Measurements from ENCODE around the gene SLC2A4. TPM values are rescaled to one million over a fixed set of nuclear protein-coding genes. Genes with fewer than 3 reads are reported as not detected.
A peak's percentile ranks its signal among the peaks of the same experiment; 100 is the strongest.

Gene SLC2A4
- polyA plus RNA-seq, 6 donors from 2014 or later = not detected

GRCh38 chr17:7315570-7316235, 34.2 kb downstream of the SLC2A4 start:
- H3K27me3 Mint-ChIP-seq = no peaks in the 10 kb centered on the region
- peaks cover 42 to 54% (median 42%) of the 10 kb centered on the region in 3 donors for H3K4me1 Mint-ChIP-seq
- H3K36me3 Mint-ChIP-seq = peaks cover 3 to 13% of the 10 kb centered on the region in 2 donors
- peak overlapping the region; percentile 90 to 97 (median 93) for H3K4me3 Mint-ChIP-seq
- no peak for ATAC-seq (ENCODE audit: low read depth in 2 of 2)
- no peak for DNase-seq
- H3K27ac Mint-ChIP-seq = peak overlapping the region; percentile 76 to 99 (median 97)
- H3K9me3 Mint-ChIP-seq = no peaks in the 10 kb centered on the region

- H3K27me3 Mint-ChIP-seq = no peaks in the 10 kb centered on the region
- DNase-seq (no peak), ATAC-seq (ENCODE audit: low read depth in 2 of 2) (no peak)
- H3K36me3 Mint-ChIP-seq = peaks cover 0 to 5% of the 10 kb centered on the region in 2 donors
- no peaks in the 10 kb centered on the region for H3K9me3 Mint-ChIP-seq
- H3K4me1 Mint-ChIP-seq = peaks cover 30 to 41% (median 30%) of the 10 kb centered on the region in 3 donors
- H3K4me3 Mint-ChIP-seq = peak overlapping the region in 7 of 8 donors; percentile 15 to 70 (median 52)
- peak overlapping the region in 4 of 6 donors; percentile 50 to 77 (median 62) for H3K27ac Mint-ChIP-seq
Observed at GRCh38 chr17:7317161-7317803, 35.8 kb downstream of the SLC2A4 start.

- Mint-ChIP-seq H3K4me1 (peaks cover 20 to 31% (median 21%) of the 10 kb centered on the region in 3 donors), H3K9me3 (no peaks in the 10 kb centered on the region), H3K27ac (peak overlapping the region in 2 of 6 donors; percentile 42 to 83), H3K4me3 (peak overlapping the region in 2 of 8 donors; percentile 37 to 69), H3K36me3 (peaks cover 0 to 5% of the 10 kb centered on the region in 2 donors), H3K27me3 (no peaks in the 10 kb centered on the region)
- no peak for ATAC-seq (ENCODE audit: low read depth in 2 of 2)
- no peak for DNase-seq
Observed at GRCh38 chr17:7318121-7318860, 36.8 kb downstream of the SLC2A4 start.

- ATAC-seq (ENCODE audit: low read depth in 2 of 2) = no peak
- Mint-ChIP-seq H3K36me3 (peaks cover 0 to 5% of the 10 kb centered on the region in 2 donors), H3K4me1 (peaks cover 2 to 10% (median 7%) of the 10 kb centered on the region in 3 donors), H3K9me3 (no peaks in the 10 kb centered on the region), H3K27me3 (no peaks in the 10 kb centered on the region), H3K27ac (peak overlapping the region in 1 of 6 donors; percentile 59), H3K4me3 (no peak overlapping the region)
- DNase-seq = no peak
Observed at GRCh38 chr17:7321466-7321865, 39.9 kb downstream of the SLC2A4 start.

GRCh38 chr17:7322520-7323194, 41.1 kb downstream of the SLC2A4 start:
- Mint-ChIP-seq H3K4me1 (peaks cover 9 to 14% (median 12%) of the 10 kb centered on the region in 3 donors), H3K27me3 (no peaks in the 10 kb centered on the region), H3K9me3 (no peaks in the 10 kb centered on the region), H3K4me3 (no peak overlapping the region), H3K27ac (no peak overlapping the region), H3K36me3 (peaks cover 0 to 5% of the 10 kb centered on the region in 2 donors)
- DNase-seq (no peak), ATAC-seq (ENCODE audit: low read depth in 2 of 2) (no peak)

DNA sequence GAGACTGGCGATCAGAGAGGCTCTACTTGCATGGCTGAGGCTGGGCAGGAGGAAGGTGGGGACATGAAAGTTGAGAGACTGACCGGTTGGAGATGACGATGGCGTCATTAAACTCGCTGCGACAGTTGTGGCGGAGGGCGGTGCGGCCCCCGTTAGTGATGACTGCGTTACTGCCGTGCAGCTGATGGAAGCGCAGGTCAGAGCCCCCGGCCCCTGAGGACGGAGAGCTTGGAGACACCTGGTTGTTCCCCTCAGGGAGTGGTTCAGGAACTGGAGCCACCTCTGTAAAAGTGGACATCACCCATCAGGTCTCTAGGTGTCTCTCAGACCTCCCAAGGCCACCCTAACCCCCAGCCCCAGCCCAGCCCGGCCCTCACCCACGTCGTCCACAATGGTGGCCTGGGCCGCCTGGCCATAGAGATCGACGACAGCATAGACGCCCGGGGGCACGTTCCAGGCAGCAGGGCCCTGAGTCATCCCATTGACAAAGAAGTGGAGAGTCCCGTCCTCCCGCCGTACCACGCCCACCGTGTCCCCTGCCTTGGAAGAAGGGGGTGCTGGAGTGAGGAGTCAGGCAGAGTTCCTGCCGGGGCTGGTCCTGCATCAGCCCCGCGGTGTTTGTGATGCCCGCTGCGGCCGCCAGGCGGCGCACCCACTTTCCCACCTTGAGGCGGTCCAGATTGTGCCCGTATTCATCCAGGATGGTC, 42.4 kb downstream of the SLC2A4 start:
- H3K27me3 Mint-ChIP-seq = no peaks in the 10 kb centered on the region
- peak; percentile 55 for DNase-seq
- peaks cover 0 to 5% of the 10 kb centered on the region in 2 donors for H3K36me3 Mint-ChIP-seq
- peak; percentile 48 to 53 for ATAC-seq (ENCODE audit: low read depth in 2 of 2)
- peak overlapping the region in 1 of 8 donors; percentile 35 for H3K4me3 Mint-ChIP-seq
- H3K4me1 Mint-ChIP-seq = peaks cover 18 to 26% (median 25%) of the 10 kb centered on the region in 3 donors
- H3K27ac Mint-ChIP-seq = peak overlapping the region in 1 of 6 donors; percentile 36
- no peaks in the 10 kb centered on the region for H3K9me3 Mint-ChIP-seq

DNA sequence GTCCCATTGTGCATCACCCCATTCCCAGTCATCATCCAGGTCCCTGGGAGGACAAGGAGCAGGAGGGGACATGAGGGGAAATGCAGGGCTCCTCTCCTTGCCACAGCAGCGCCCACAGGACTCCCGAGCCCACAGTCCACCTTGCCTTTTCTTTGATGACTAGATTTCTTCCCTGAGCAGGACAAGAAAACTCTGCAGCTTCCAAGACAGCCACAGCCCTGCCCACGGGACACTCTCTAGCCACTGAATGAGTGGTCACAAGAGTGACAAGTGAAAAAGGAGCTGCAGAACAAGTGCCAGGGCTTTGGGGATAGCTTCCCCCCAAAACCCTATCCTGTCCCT, 42.9 kb downstream of the SLC2A4 start:
- DNase-seq (no peak), ATAC-seq (ENCODE audit: low read depth in 2 of 2) (no peak)
- no peaks in the 10 kb centered on the region for H3K27me3 Mint-ChIP-seq
- peaks cover 18 to 28% (median 26%) of the 10 kb centered on the region in 3 donors for H3K4me1 Mint-ChIP-seq
- H3K9me3 Mint-ChIP-seq = no peaks in the 10 kb centered on the region
- peaks cover 0 to 5% of the 10 kb centered on the region in 2 donors for H3K36me3 Mint-ChIP-seq
- H3K4me3 Mint-ChIP-seq = peak overlapping the region in 1 of 8 donors; percentile 35
- H3K27ac Mint-ChIP-seq = peak overlapping the region in 1 of 6 donors; percentile 36

- ATAC-seq (ENCODE audit: low read depth in 2 of 2) (no peak), DNase-seq (no peak)
- H3K27me3 Mint-ChIP-seq = no peaks in the 10 kb centered on the region
- H3K27ac Mint-ChIP-seq = peak overlapping the region in 1 of 6 donors; percentile 47
- peaks cover 24 to 34% (median 31%) of the 10 kb centered on the region in 3 donors for H3K4me1 Mint-ChIP-seq
- H3K36me3 Mint-ChIP-seq = peaks cover 0 to 5% of the 10 kb centered on the region in 2 donors
- H3K4me3 Mint-ChIP-seq = peak overlapping the region in 1 of 8 donors; percentile 22
- H3K9me3 Mint-ChIP-seq = no peaks in the 10 kb centered on the region
Observed at GRCh38 chr17:7325031-7325528, 43.6 kb downstream of the SLC2A4 start.

DNA sequence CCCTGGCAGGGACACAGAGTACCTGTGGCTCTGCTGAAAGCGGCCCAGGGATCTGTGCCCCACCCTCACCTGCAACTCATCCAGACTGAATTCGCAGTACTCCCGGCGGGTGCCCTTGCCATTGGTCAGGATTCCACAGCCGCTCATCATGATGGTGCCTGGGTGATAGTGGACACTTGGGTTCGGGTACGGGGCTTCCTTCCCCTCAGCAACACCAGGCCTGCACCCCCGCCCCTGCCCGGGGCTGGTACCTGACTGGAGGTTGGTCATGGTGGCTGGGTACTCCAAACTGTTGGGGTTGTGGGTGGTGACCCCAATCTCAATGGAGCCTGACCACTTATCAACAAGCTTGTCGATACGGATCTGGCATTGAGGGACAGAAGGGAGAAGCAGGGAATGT, 44.7 kb downstream of the SLC2A4 start:
- Mint-ChIP-seq H3K36me3 (peaks cover 0 to 5% of the 10 kb centered on the region in 2 donors), H3K4me1 (peaks cover 29 to 41% (median 39%) of the 10 kb centered on the region in 3 donors), H3K27me3 (no peaks in the 10 kb centered on the region), H3K4me3 (peak overlapping the region in 2 of 8 donors; percentile 39 to 44), H3K27ac (no peak overlapping the region), H3K9me3 (no peaks in the 10 kb centered on the region)
- ATAC-seq (ENCODE audit: low read depth in 2 of 2) (no peak), DNase-seq (no peak)

GRCh38 chr17:7327056-7327455, 45.5 kb downstream of the SLC2A4 start:
- no peaks in the 10 kb centered on the region for H3K27me3 Mint-ChIP-seq
- no peak overlapping the region for H3K27ac Mint-ChIP-seq

DNA sequence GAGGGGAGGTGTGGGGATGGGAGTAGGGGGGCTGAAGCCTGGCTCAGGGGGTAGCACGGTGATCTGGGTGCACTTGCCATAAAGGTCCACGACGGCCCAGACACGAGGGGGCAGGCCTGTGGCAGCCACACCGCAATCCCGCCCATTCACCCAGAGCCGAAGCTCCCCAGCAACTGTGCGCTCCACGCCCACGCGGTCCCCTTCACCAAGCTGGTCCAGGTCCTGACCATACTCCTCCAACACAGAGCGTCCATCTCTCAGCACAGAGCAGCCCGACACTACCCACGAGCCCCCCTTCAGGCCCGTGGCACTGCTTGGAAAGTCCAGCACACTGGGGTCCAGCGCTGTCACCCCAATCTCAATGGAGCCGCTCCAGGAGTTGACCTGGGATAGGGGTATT, 46.0 kb downstream of the SLC2A4 start:
- H3K27ac Mint-ChIP-seq = peak overlapping the region in 2 of 6 donors; percentile 15 to 84
- H3K4me3 Mint-ChIP-seq = peak overlapping the region in 3 of 8 donors; percentile 32 to 99 (median 93)
- peaks cover 32 to 45% (median 43%) of the 10 kb centered on the region in 3 donors for H3K4me1 Mint-ChIP-seq
- no peaks in the 10 kb centered on the region for H3K9me3 Mint-ChIP-seq
- DNase-seq = no peak
- no peak for ATAC-seq (ENCODE audit: low read depth in 2 of 2)
- H3K27me3 Mint-ChIP-seq = no peaks in the 10 kb centered on the region
- no peaks in the 10 kb centered on the region for H3K36me3 Mint-ChIP-seq

More at GRCh38 chr17:7327056-7327455, 45.5 kb downstream of the SLC2A4 start:
- no peaks in the 10 kb centered on the region for H3K36me3 Mint-ChIP-seq
- peak overlapping the region in 2 of 8 donors; percentile 32 to 93 for H3K4me3 Mint-ChIP-seq
- no peak for DNase-seq
- H3K9me3 Mint-ChIP-seq = no peaks in the 10 kb centered on the region
- peaks cover 29 to 41% (median 39%) of the 10 kb centered on the region in 3 donors for H3K4me1 Mint-ChIP-seq
- no peak for ATAC-seq (ENCODE audit: low read depth in 2 of 2)

GRCh38 chr17:7328009-7328408, 46.5 kb downstream of the SLC2A4 start:
- DNase-seq (no peak), ATAC-seq (ENCODE audit: low read depth in 2 of 2) (no peak)
- H3K27me3 Mint-ChIP-seq = no peaks in the 10 kb centered on the region
- no peaks in the 10 kb centered on the region for H3K36me3 Mint-ChIP-seq
- peaks cover 37 to 48% (median 47%) of the 10 kb centered on the region in 3 donors for H3K4me1 Mint-ChIP-seq
- H3K9me3 Mint-ChIP-seq = no peaks in the 10 kb centered on the region
- H3K27ac Mint-ChIP-seq = peak overlapping the region; percentile 1 to 96 (median 83)
- H3K4me3 Mint-ChIP-seq = peak overlapping the region; percentile 33 to 99 (median 91)
